Transverse colon (tissue), 4 donors: Measurements from ENCODE around the gene ADAT1. TPM values are rescaled to one million over a fixed set of nuclear protein-coding genes. Genes with fewer than 3 reads are reported as not detected.

ENCODE experiments used
- DNase-seq: peaks from one replicate; pipeline ENCODE4 v3.0.0-alpha.2; 2019
- H3K27ac ChIP-seq, 4 donors: fragments of 200-600 bp; sonication (generic); 2 replicates each; pipeline ENCODE4 v1.5.1; 2016 to 2018; ENCODE audit warnings: inconsistent platforms in 4 of 4
- H3K27me3 ChIP-seq: fragments of 200-600 bp; sonication (generic); 2 replicates; pipeline ENCODE4 v1.5.1; 2017; ENCODE audit warnings: inconsistent platforms
- H3K36me3 ChIP-seq, 4 donors: fragments of 200-600 bp; sonication (generic); 2 replicates each; pipeline ENCODE4 v1.5.1; 2017 to 2019; ENCODE audit warnings: inconsistent platforms in 4 of 4
- H3K4me1 ChIP-seq, 4 donors: fragments of 200-600 bp; sonication (generic); 2 replicates each; pipeline ENCODE4 v1.5.1; 2017 to 2020; ENCODE audit warnings: inconsistent platforms in 4 of 4
- H3K4me3 ChIP-seq, 4 donors: fragments of 200-600 bp; sonication (generic); 1 replicate in 1 of 4; 2 replicates in 3 of 4; pipeline versions ENCODE4 v1.5.1 to v1.6.1; 2017 to 2019; ENCODE audit warnings: inconsistent platforms in 4 of 4
- H3K9me3 ChIP-seq, 2 donors: fragments of 200-600 bp; sonication (generic); 2 replicates each; pipeline ENCODE4 v1.5.1; 2017 to 2019; ENCODE audit warnings: inconsistent platforms in 2 of 2
- EP300 ChIP-seq: sonication (generic); formaldehyde crosslinking; IDR thresholded peaks from one replicate; pipeline ENCODE4 v1.6.1; 2017; ENCODE audit warnings: antibody characterized with exemption, low read depth
- POLR2A ChIP-seq: fragments of 450-650 bp; IDR thresholded peaks from one replicate; pipeline ENCODE4 v1.6.1; 2016; ENCODE audit warnings: antibody characterized with exemption, mild to moderate bottlenecking, moderate library complexity
- POLR2AphosphoS5 ChIP-seq, 3 donors: sonication (generic); formaldehyde crosslinking; IDR thresholded peaks; one replicate each; pipeline ENCODE4 v1.6.1; 2016; ENCODE audit warnings: antibody characterized with exemption in 3 of 3
- WGBS, 2 donors: methylation state at CpG; one replicate each; pipeline ENCODE4 v1.1.5; 2018; ENCODE audit warnings: low coverage in 1 of 2; 5-methylcytosine and 5-hydroxymethylcytosine counted together
- in situ Hi-C, 4 donors: fragments of 200-750 bp; cut with MboI; loops; one replicate each; pipeline versions ENCODE4 v1.15.0 to v1.15.1; 2017; ENCODE audit warnings: low sequenced_read_pairs in 3 of 4, low pct_ligation_motif_present in 1 of 4, low pct_unique_long_range_greater_than_20kb in 1 of 4
- intact Hi-C: fragments of 100-400 bp; cut with DNase I; formaldehyde crosslinking; loops from one replicate; pipeline ENCODE4 v1.15.1; 2023; ENCODE audit warnings: low total_unique reads
- total RNA-seq, 4 donors: library from RNA; depleted of rRNA; stranded (reverse); fragments of >200 nt; gene quantifications; one replicate each; pipeline ENCODE4 v1.1.0, GENCODE V29; 2016
- TF ChIP-seq, protein P1 (sequence below), 5 experiments: fragments of 200-600 bp in 3 of 5; fragments of 450-650 bp in 2 of 5; sonication (generic) in 3 of 5; IDR thresholded peaks; 1 replicate in 2 of 5; 2 replicates in 3 of 5; pipeline ENCODE4 v1.5.1; 2016 to 2017; ENCODE audit warnings: antibody characterized with exemption in 5 of 5, inconsistent platforms in 3 of 5, mild to moderate bottlenecking in 2 of 5, moderate library complexity in 1 of 5

ADAT1 gene
- total RNA-seq, 4 donors from 2014 or later = 14.1 to 94.3 (median 49.1) TPM

DNA sequence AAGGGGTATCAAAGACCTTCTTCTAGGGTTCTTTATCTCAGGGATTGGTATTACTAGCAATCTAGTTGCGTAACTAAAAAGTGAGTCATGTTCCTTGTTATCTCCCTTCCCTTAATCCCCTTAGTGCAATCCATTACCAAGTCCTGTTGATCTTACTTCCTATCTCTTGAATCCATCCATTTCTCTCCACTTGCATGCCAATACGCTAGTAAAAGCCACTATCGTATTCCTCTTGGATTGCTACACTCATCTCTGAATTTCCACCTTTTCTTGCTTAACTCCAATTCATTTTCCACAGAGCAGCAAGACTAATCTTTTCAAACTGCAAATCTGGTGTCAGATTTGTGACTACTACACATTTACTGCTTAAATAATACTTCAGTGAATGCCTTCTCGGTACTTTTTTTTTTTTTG lies 1.8 kb upstream of the ADAT1 start:
- Histone ChIP-seq H3K4me3 (no peak overlapping the region), H3K27ac (no peak overlapping the region), H3K36me3 (peaks cover 0 to 30% (median 9%) of the 10 kb centered on the region in 4 donors), H3K4me1 (peaks cover 11 to 26% (median 16%) of the 10 kb centered on the region in 4 donors), H3K27me3 (no peaks in the 10 kb centered on the region), H3K9me3 (no peaks in the 10 kb centered on the region)
- DNase-seq = no peak
- intact Hi-C loops (no loop called here), in situ Hi-C loops (loop anchor here in 2 of 4 donors (25.0 kb wide), 2 partner anchors 163 to 1562 kb away; partner anchors contain the start of genes TMEM170A (in 2 of the 2), MON1B (in 1 of the 2) and SYCE1L (in 1 of the 2))
- 81% methylated on average over 4 of the region's 4 CpGs for WGBS, 2 donors
- TF ChIP-seq POLR2AphosphoS5 (IDR thresholded peaks at IDR 0.05) = no peak
- TF ChIP-seq, protein P1, sequence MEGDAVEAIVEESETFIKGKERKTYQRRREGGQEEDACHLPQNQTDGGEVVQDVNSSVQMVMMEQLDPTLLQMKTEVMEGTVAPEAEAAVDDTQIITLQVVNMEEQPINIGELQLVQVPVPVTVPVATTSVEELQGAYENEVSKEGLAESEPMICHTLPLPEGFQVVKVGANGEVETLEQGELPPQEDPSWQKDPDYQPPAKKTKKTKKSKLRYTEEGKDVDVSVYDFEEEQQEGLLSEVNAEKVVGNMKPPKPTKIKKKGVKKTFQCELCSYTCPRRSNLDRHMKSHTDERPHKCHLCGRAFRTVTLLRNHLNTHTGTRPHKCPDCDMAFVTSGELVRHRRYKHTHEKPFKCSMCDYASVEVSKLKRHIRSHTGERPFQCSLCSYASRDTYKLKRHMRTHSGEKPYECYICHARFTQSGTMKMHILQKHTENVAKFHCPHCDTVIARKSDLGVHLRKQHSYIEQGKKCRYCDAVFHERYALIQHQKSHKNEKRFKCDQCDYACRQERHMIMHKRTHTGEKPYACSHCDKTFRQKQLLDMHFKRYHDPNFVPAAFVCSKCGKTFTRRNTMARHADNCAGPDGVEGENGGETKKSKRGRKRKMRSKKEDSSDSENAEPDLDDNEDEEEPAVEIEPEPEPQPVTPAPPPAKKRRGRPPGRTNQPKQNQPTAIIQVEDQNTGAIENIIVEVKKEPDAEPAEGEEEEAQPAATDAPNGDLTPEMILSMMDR (IDR thresholded peaks at IDR 0.05) = no peak
- TF ChIP-seq POLR2A = no peak
- TF ChIP-seq EP300 = no peak

- H3K4me1 ChIP-seq = peaks cover 11 to 26% (median 16%) of the 10 kb centered on the region in 4 donors
- H3K27me3 ChIP-seq = no peaks in the 10 kb centered on the region
- TF ChIP-seq POLR2A = no peak
- TF ChIP-seq, protein P1 (IDR thresholded peaks at IDR 0.05) = peak; percentile 11 to 42 (median 18)
- H3K36me3 ChIP-seq = peaks cover 0 to 10% (median 3%) of the 10 kb centered on the region in 4 donors
- WGBS, 2 donors = 11 to 16% methylated on average over 2 of the region's 2 CpGs
- no peaks in the 10 kb centered on the region for H3K9me3 ChIP-seq
- intact Hi-C loops = no loop called here
- in situ Hi-C loops = no loop called here
- no peak overlapping the region for H3K4me3 ChIP-seq
- DNase-seq = no peak
- peak overlapping the region in 3 of 4 donors; percentile 15 to 95 (median 92) for H3K27ac ChIP-seq
Measured at GRCh38 chr16:75621170-75621477, 2.0 kb downstream of the ADAT1 start.

- intact Hi-C loops = no loop called here
- TF ChIP-seq, protein P1 (IDR thresholded peaks at IDR 0.05) = no peak
- TF ChIP-seq EP300 (no peak), POLR2A (no peak), POLR2AphosphoS5 (IDR thresholded peaks at IDR 0.05) (no peak)
- in situ Hi-C loops = no loop called here
- Histone ChIP-seq H3K4me3 (no peak overlapping the region), H3K4me1 (peaks cover 11 to 26% (median 16%) of the 10 kb centered on the region in 4 donors), H3K36me3 (peaks cover 0 to 15% (median 3%) of the 10 kb centered on the region in 4 donors), H3K27me3 (no peaks in the 10 kb centered on the region), H3K9me3 (no peaks in the 10 kb centered on the region), H3K27ac (peak overlapping the region in 2 of 4 donors; percentile 15 to 95)
- 70 to 82% methylated on average over 5 to 20 of the region's 20 CpGs for WGBS, 2 donors
- DNase-seq = peak; percentile 14
Measured at GRCh38 chr16:75620326-75621169, 2.5 kb downstream of the ADAT1 start.

DNA sequence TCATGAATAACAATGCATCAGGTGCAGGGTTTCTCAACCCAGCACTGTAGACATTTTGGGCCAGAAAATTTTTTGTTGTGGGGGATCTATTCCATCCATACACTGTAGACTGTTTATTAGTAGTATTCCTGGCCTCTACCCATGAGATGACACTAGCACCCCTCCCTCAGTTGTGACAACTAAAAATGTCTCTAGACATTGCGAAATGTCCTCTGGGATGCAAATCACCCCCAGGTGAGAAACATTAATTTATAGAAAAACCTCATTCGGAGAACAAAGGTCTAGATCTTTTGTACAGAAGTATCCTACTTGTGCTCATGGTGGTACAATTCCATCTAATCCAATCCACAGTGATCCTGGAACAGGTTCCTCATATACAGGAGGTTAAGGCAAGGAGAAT lies 4.3 kb downstream of the ADAT1 start:
- TF ChIP-seq POLR2A (no peak), POLR2AphosphoS5 (IDR thresholded peaks at IDR 0.05) (no peak), EP300 (no peak)
- TF ChIP-seq, protein P1 (IDR thresholded peaks at IDR 0.05) = no peak
- Histone ChIP-seq H3K36me3 (peaks cover 0 to 26% (median 3%) of the 10 kb centered on the region in 4 donors), H3K4me3 (no peak overlapping the region), H3K9me3 (no peaks in the 10 kb centered on the region), H3K27ac (no peak overlapping the region), H3K4me1 (peaks cover 11 to 26% (median 16%) of the 10 kb centered on the region in 4 donors), H3K27me3 (no peaks in the 10 kb centered on the region)
- intact Hi-C loops (no loop called here), in situ Hi-C loops (no loop called here)
- DNase-seq = no peak
- WGBS, 2 donors = 89% methylated on average over 2 of the region's 2 CpGs; no CpG with 5 or more reads in 1 of the 2 donors
